ENCODE measurements around the gene GSE1.

The GSE1 gene

DNA sequence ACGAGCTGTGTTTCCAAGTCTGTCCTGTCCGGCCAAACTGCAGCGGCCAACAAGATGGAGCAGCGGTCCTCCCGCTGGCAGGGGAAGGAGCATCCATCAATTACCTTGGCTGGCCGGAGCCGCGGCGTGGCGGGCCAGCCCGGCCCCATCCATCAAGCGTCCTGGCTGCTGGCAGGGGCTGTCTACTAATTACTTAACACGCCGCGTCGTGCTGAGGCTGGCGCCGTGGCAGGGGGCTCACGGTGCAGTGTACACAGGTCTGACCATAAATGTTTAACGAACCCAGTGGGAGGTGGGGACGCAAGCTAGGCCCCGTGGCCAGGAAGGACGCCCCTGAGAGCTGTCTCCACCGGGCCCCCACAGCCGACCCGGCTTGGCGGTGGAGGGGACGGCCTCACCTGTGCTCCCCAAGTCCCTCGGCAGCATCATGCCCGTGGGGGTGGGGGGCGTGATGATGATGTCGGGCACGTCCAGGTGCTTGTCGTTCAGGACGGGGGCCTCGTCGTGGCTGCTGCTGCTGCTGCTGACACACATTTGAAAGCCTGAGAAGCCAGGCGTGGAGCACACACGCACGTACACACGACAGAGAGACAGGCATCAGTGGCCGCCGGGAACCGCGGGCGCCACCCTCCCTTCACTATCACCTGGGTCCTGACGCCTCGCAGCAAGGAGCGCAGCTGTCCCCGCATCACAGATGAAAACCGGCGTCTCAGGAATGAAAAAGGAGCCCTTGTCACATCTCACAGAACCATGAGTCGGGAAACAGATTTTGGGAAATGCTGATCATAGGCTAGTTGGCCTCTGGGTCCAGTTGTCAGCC lies 96.9 kb downstream of the GSE1 start:
- ChIA-PET POLR2A (no interaction called here), CTCF (interaction anchor here (0.6 to 1.0 kb wide), 3 partner anchors 8 to 35 kb away, joined by 3 to 4 read pairs (median 3); no protein-coding TSS in a partner anchor)
- no peaks in the 10 kb centered on the region for H3K4me1 ChIP-seq (ENCODE audit: control insufficient read depth, insufficient read depth, low read length)
- no peak overlapping the region for H3K27ac ChIP-seq (ENCODE audit: extremely low read depth, low read depth, low read length)
- H3K4me3 ChIP-seq (ENCODE audit: low read depth, low read length), result no peak overlapping the region
- no peak for TF ChIP-seq ZNF501 (tag by site-specific recombination; IDR thresholded peaks at IDR 0.05)
- no peak for TF ChIP-seq KLF1 (tag by site-specific recombination; IDR thresholded peaks at IDR 0.05)
- TF ChIP-seq, protein P1, sequence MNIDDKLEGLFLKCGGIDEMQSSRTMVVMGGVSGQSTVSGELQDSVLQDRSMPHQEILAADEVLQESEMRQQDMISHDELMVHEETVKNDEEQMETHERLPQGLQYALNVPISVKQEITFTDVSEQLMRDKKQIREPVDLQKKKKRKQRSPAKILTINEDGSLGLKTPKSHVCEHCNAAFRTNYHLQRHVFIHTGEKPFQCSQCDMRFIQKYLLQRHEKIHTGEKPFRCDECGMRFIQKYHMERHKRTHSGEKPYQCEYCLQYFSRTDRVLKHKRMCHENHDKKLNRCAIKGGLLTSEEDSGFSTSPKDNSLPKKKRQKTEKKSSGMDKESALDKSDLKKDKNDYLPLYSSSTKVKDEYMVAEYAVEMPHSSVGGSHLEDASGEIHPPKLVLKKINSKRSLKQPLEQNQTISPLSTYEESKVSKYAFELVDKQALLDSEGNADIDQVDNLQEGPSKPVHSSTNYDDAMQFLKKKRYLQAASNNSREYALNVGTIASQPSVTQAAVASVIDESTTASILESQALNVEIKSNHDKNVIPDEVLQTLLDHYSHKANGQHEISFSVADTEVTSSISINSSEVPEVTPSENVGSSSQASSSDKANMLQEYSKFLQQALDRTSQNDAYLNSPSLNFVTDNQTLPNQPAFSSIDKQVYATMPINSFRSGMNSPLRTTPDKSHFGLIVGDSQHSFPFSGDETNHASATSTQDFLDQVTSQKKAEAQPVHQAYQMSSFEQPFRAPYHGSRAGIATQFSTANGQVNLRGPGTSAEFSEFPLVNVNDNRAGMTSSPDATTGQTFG (tag by site-specific recombination; IDR thresholded peaks at IDR 0.05; ENCODE audit: borderline replicate concordance), result no peak
- no peak for TF ChIP-seq ZNF169 (tag by site-specific recombination; IDR thresholded peaks at IDR 0.05)
- TF ChIP-seq ZNF112 (tag by site-specific recombination; IDR thresholded peaks at IDR 0.05), result no peak
- no peak for TF ChIP-seq ZNF830 (tag by site-specific recombination; IDR thresholded peaks at IDR 0.05; ENCODE audit: low read depth)
- no peak for TF ChIP-seq SP3 (tag by site-specific recombination; IDR thresholded peaks at IDR 0.05)
- no peak for TF ChIP-seq ZNF549 (tag by site-specific recombination; IDR thresholded peaks at IDR 0.05)
- no peak for TF ChIP-seq ZBTB8A (tag by site-specific recombination; IDR thresholded peaks at IDR 0.05)
- no peak for TF ChIP-seq ZNF2 (tag by site-specific recombination; IDR thresholded peaks at IDR 0.05)
- no peak for TF ChIP-seq ZSCAN16 (tag by site-specific recombination; IDR thresholded peaks at IDR 0.05)
- TF ChIP-seq ZNF530 (tag by site-specific recombination; IDR thresholded peaks at IDR 0.05; ENCODE audit: low read depth), result no peak
- TF ChIP-seq, protein P2, sequence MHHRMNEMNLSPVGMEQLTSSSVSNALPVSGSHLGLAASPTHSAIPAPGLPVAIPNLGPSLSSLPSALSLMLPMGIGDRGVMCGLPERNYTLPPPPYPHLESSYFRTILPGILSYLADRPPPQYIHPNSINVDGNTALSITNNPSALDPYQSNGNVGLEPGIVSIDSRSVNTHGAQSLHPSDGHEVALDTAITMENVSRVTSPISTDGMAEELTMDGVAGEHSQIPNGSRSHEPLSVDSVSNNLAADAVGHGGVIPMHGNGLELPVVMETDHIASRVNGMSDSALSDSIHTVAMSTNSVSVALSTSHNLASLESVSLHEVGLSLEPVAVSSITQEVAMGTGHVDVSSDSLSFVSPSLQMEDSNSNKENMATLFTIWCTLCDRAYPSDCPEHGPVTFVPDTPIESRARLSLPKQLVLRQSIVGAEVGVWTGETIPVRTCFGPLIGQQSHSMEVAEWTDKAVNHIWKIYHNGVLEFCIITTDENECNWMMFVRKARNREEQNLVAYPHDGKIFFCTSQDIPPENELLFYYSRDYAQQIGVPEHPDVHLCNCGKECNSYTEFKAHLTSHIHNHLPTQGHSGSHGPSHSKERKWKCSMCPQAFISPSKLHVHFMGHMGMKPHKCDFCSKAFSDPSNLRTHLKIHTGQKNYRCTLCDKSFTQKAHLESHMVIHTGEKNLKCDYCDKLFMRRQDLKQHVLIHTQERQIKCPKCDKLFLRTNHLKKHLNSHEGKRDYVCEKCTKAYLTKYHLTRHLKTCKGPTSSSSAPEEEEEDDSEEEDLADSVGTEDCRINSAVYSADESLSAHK (tag by site-specific recombination; IDR thresholded peaks at IDR 0.05), result no peak
- TF ChIP-seq ZNF544 (tag by site-specific recombination; IDR thresholded peaks at IDR 0.05), result no peak
- no peak for TF ChIP-seq ZNF654 (tag by site-specific recombination; IDR thresholded peaks at IDR 0.05; ENCODE audit: low read depth)
- no peak for TF ChIP-seq ZNF19 (tag by site-specific recombination; IDR thresholded peaks at IDR 0.05; ENCODE audit: low read depth)
- TF ChIP-seq, protein P3, sequence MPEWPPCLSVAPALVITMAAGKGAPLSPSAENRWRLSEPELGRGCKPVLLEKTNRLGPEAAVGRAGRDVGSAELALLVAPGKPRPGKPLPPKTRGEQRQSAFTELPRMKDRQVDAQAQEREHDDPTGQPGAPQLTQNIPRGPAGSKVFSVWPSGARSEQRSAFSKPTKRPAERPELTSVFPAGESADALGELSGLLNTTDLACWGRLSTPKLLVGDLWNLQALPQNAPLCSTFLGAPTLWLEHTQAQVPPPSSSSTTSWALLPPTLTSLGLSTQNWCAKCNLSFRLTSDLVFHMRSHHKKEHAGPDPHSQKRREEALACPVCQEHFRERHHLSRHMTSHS (tag by site-specific recombination; IDR thresholded peaks at IDR 0.05), result no peak
- no peaks in the 10 kb centered on the region for H3K36me3 ChIP-seq (ENCODE audit: control insufficient read depth in 2 of 2, insufficient read depth in 1 of 2, low read length in 2 of 2)
- no peaks in the 10 kb centered on the region for H3K9me3 ChIP-seq (ENCODE audit: control insufficient read depth, insufficient read depth, low read depth, low read length)

DNA sequence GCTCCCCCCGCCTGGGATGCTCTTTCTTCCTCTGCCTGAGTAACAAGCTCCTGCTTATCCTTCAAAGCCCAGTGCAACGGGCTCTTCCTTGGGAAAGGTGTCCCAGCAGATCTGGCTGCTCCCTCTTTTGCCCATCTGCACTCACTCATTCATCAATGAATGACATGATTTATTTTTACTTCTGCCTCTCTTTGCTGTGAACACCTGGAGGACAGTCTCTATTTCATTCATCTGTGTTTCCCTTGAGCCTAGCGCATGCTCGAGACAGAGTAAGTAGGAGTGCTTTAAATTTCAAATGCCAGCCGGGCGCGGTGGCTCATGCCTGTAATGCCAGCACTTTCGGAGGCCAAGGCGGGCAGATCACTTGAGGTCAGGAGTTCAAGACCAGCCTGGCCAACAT lies 97.6 kb downstream of the GSE1 start:
- ChIA-PET POLR2A (interaction anchor here (0.7 kb wide), 1 partner anchor 26 kb away, joined by 3 read pairs; no protein-coding TSS in a partner anchor), CTCF (interaction anchor here (0.7 to 1.2 kb wide), 3 partner anchors 9 to 514 kb away, joined by 3 to 4 read pairs (median 3); no protein-coding TSS in a partner anchor)
- H3K36me3 ChIP-seq (ENCODE audit: control insufficient read depth in 2 of 2, insufficient read depth in 1 of 2, low read length in 2 of 2), result no peaks in the 10 kb centered on the region
- no peaks in the 10 kb centered on the region for H3K4me1 ChIP-seq (ENCODE audit: control insufficient read depth, insufficient read depth, low read length)
- H3K9me3 ChIP-seq (ENCODE audit: control insufficient read depth, insufficient read depth, low read depth, low read length), result no peaks in the 10 kb centered on the region
- TF ChIP-seq ZNF391 (tag by site-specific recombination; IDR thresholded peaks at IDR 0.05; ENCODE audit: borderline replicate concordance, low read depth) (no peak), ZFP3 (tag by site-specific recombination; IDR thresholded peaks at IDR 0.05; ENCODE audit: low read depth) (peak; percentile 52; the same call in 1 of the 2 replicates)
- H3K4me3 ChIP-seq (ENCODE audit: low read depth, low read length), result no peak overlapping the region
- no peak overlapping the region for H3K27ac ChIP-seq (ENCODE audit: extremely low read depth, low read depth, low read length)
